ENCODE measurements around the gene AUTS2.

The AUTS2 gene

GRCh38 chr7:70489813-70490212 lies 891.5 kb downstream of the AUTS2 start:
- no peak for DNase-seq
- no peaks in the 10 kb centered on the region for H3K27me3 ChIP-seq (replicated peaks; ENCODE audit: control insufficient read depth, insufficient read depth, low read length, poor library complexity, severe bottlenecking)
- no peaks in the 10 kb centered on the region for H3K36me3 ChIP-seq (ENCODE audit: control insufficient read depth, insufficient read depth, low read length)
- no peak overlapping the region for H3K27ac ChIP-seq (ENCODE audit: insufficient read depth, low read length, poor library complexity, severe bottlenecking)
- H3K4me3 ChIP-seq (ENCODE audit: insufficient read depth, low read depth, low read length, poor library complexity, severe bottlenecking): no peak overlapping the region
- no peaks in the 10 kb centered on the region for H3K9me3 ChIP-seq (ENCODE audit: control insufficient read depth, low read length)
- H3K4me1 ChIP-seq (ENCODE audit: control insufficient read depth, insufficient read depth, low read length, poor library complexity, severe bottlenecking): no peaks in the 10 kb centered on the region

GRCh38 chr7:70492625-70493024 lies 894.4 kb downstream of the AUTS2 start:
- H3K27ac ChIP-seq (ENCODE audit: insufficient read depth, low read length, poor library complexity, severe bottlenecking): no peak overlapping the region

GRCh38 chr7:70494225-70495032 lies 896.2 kb downstream of the AUTS2 start:
- Histone ChIP-seq H3K4me1 (ENCODE audit: control insufficient read depth, insufficient read depth, low read length, poor library complexity, severe bottlenecking) (no peaks in the 10 kb centered on the region), H3K9me3 (ENCODE audit: control insufficient read depth, low read length) (no peaks in the 10 kb centered on the region), H3K27ac (ENCODE audit: insufficient read depth, low read length, poor library complexity, severe bottlenecking) (no peak overlapping the region), H3K36me3 (ENCODE audit: control insufficient read depth, insufficient read depth, low read length) (no peaks in the 10 kb centered on the region), H3K4me3 (ENCODE audit: insufficient read depth, low read depth, low read length, poor library complexity, severe bottlenecking) (no peak overlapping the region), H3K27me3 (replicated peaks; ENCODE audit: control insufficient read depth, insufficient read depth, low read length, poor library complexity, severe bottlenecking) (no peaks in the 10 kb centered on the region)
- no peak for DNase-seq

More at GRCh38 chr7:70492625-70493024, 894.4 kb downstream of the AUTS2 start:
- no peaks in the 10 kb centered on the region for H3K27me3 ChIP-seq (replicated peaks; ENCODE audit: control insufficient read depth, insufficient read depth, low read length, poor library complexity, severe bottlenecking)
- H3K4me1 ChIP-seq (ENCODE audit: control insufficient read depth, insufficient read depth, low read length, poor library complexity, severe bottlenecking): no peaks in the 10 kb centered on the region
- no peaks in the 10 kb centered on the region for H3K9me3 ChIP-seq (ENCODE audit: control insufficient read depth, low read length)
- no peak for DNase-seq
- no peak overlapping the region for H3K4me3 ChIP-seq (ENCODE audit: insufficient read depth, low read depth, low read length, poor library complexity, severe bottlenecking)
- no peaks in the 10 kb centered on the region for H3K36me3 ChIP-seq (ENCODE audit: control insufficient read depth, insufficient read depth, low read length)

DNA sequence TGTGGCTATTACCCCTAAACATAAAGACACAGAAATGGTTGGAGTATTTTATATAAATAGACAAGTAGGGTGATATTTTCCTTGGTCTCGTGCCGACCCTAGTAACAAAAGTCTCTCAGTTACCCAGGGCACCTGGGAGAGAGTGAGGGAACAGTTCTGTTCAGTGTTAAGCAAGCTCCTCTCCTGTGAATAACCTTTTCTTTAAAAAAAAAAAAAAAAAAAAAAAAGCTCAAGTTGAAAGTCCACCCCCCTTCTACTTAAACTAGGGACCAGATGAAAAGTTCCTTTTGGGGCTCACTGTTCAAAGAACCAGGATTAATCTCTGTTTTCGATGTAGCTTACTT lies 896.7 kb downstream of the AUTS2 start:
- no peaks in the 10 kb centered on the region for H3K9me3 ChIP-seq (ENCODE audit: control insufficient read depth, low read length)
- H3K27me3 ChIP-seq (replicated peaks; ENCODE audit: control insufficient read depth, insufficient read depth, low read length, poor library complexity, severe bottlenecking): no peaks in the 10 kb centered on the region
- H3K4me1 ChIP-seq (ENCODE audit: control insufficient read depth, insufficient read depth, low read length, poor library complexity, severe bottlenecking): no peaks in the 10 kb centered on the region
- H3K36me3 ChIP-seq (ENCODE audit: control insufficient read depth, insufficient read depth, low read length): no peaks in the 10 kb centered on the region
- H3K27ac ChIP-seq (ENCODE audit: insufficient read depth, low read length, poor library complexity, severe bottlenecking): no peak overlapping the region
- DNase-seq: no peak
- no peak overlapping the region for H3K4me3 ChIP-seq (ENCODE audit: insufficient read depth, low read depth, low read length, poor library complexity, severe bottlenecking)

DNA sequence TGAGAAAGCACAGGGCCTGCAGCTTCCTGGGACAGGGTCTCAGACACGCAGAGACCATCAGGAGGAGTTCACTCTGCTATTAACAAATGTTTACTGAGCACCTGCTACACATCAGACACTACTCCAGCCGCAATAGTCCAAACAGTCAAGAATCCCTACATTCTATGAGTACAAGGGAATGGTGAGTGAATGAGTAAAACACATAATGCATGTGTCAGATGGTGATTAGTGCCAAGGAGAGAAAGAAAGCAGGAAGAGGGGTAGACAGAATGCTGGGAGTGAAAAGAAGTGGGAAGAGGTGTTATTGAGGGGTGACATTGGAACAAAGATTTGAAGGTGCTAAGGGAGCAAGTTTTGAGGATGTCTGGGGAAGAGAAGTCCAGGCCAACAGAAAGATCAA lies 899.5 kb downstream of the AUTS2 start:
- H3K27me3 ChIP-seq (replicated peaks; ENCODE audit: control insufficient read depth, insufficient read depth, low read length, poor library complexity, severe bottlenecking): no peaks in the 10 kb centered on the region
- no peak overlapping the region for H3K27ac ChIP-seq (ENCODE audit: insufficient read depth, low read length, poor library complexity, severe bottlenecking)
- no peaks in the 10 kb centered on the region for H3K4me1 ChIP-seq (ENCODE audit: control insufficient read depth, insufficient read depth, low read length, poor library complexity, severe bottlenecking)
- no peaks in the 10 kb centered on the region for H3K36me3 ChIP-seq (ENCODE audit: control insufficient read depth, insufficient read depth, low read length)
- no peak for DNase-seq
- H3K4me3 ChIP-seq (ENCODE audit: insufficient read depth, low read depth, low read length, poor library complexity, severe bottlenecking): no peak overlapping the region
- H3K9me3 ChIP-seq (ENCODE audit: control insufficient read depth, low read length): no peaks in the 10 kb centered on the region

- Histone ChIP-seq H3K9me3 (ENCODE audit: control insufficient read depth, low read length) (no peaks in the 10 kb centered on the region), H3K36me3 (ENCODE audit: control insufficient read depth, insufficient read depth, low read length) (no peaks in the 10 kb centered on the region), H3K4me1 (ENCODE audit: control insufficient read depth, insufficient read depth, low read length, poor library complexity, severe bottlenecking) (no peaks in the 10 kb centered on the region), H3K27ac (ENCODE audit: insufficient read depth, low read length, poor library complexity, severe bottlenecking) (no peak overlapping the region), H3K4me3 (ENCODE audit: insufficient read depth, low read depth, low read length, poor library complexity, severe bottlenecking) (no peak overlapping the region), H3K27me3 (replicated peaks; ENCODE audit: control insufficient read depth, insufficient read depth, low read length, poor library complexity, severe bottlenecking) (no peaks in the 10 kb centered on the region)
- DNase-seq: no peak
Observed at GRCh38 chr7:70498232-70498992, 900.1 kb downstream of the AUTS2 start.

DNA sequence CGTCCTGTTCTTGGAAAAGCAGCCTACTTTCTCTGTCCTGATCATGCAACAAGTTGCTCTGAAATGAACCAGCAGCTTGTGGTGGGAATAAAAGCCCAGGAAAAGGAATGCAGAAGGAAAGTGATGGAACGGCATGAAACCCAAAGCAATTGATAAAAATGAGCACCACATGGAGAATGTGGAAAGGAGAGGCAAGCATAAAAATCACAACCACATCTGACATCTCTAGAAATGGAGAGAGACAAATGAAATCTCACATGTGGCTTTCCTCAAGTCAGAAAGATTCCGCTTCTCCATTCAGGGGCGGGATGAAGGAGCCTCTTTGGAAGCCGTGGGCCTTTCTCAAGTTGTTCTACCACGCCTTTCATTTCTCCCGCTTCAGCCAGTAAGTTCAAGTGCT lies 902.0 kb downstream of the AUTS2 start:
- no peaks in the 10 kb centered on the region for H3K36me3 ChIP-seq (ENCODE audit: control insufficient read depth, insufficient read depth, low read length)
- no peaks in the 10 kb centered on the region for H3K27me3 ChIP-seq (replicated peaks; ENCODE audit: control insufficient read depth, insufficient read depth, low read length, poor library complexity, severe bottlenecking)
- H3K27ac ChIP-seq (ENCODE audit: insufficient read depth, low read length, poor library complexity, severe bottlenecking): no peak overlapping the region
- no peak overlapping the region for H3K4me3 ChIP-seq (ENCODE audit: insufficient read depth, low read depth, low read length, poor library complexity, severe bottlenecking)
- H3K9me3 ChIP-seq (ENCODE audit: control insufficient read depth, low read length): no peaks in the 10 kb centered on the region
- no peak for DNase-seq
- H3K4me1 ChIP-seq (ENCODE audit: control insufficient read depth, insufficient read depth, low read length, poor library complexity, severe bottlenecking): no peaks in the 10 kb centered on the region

- Histone ChIP-seq H3K9me3 (ENCODE audit: control insufficient read depth, low read length) (no peaks in the 10 kb centered on the region), H3K27ac (ENCODE audit: insufficient read depth, low read length, poor library complexity, severe bottlenecking) (no peak overlapping the region)
Observed at GRCh38 chr7:70502117-70502863, 904.0 kb downstream of the AUTS2 start.

GRCh38 chr7:70504254-70504653 lies 906.0 kb downstream of the AUTS2 start:
- H3K4me1 ChIP-seq (ENCODE audit: control insufficient read depth, insufficient read depth, low read length, poor library complexity, severe bottlenecking): no peaks in the 10 kb centered on the region
- H3K27me3 ChIP-seq (replicated peaks; ENCODE audit: control insufficient read depth, insufficient read depth, low read length, poor library complexity, severe bottlenecking): no peaks in the 10 kb centered on the region
- H3K4me3 ChIP-seq (ENCODE audit: insufficient read depth, low read depth, low read length, poor library complexity, severe bottlenecking): no peak overlapping the region
- no peak overlapping the region for H3K27ac ChIP-seq (ENCODE audit: insufficient read depth, low read length, poor library complexity, severe bottlenecking)
- H3K9me3 ChIP-seq (ENCODE audit: control insufficient read depth, low read length): no peaks in the 10 kb centered on the region
- DNase-seq: no peak
- no peaks in the 10 kb centered on the region for H3K36me3 ChIP-seq (ENCODE audit: control insufficient read depth, insufficient read depth, low read length)

More at GRCh38 chr7:70502117-70502863, 904.0 kb downstream of the AUTS2 start:
- H3K4me1 ChIP-seq (ENCODE audit: control insufficient read depth, insufficient read depth, low read length, poor library complexity, severe bottlenecking): no peaks in the 10 kb centered on the region
- no peaks in the 10 kb centered on the region for H3K36me3 ChIP-seq (ENCODE audit: control insufficient read depth, insufficient read depth, low read length)
- no peaks in the 10 kb centered on the region for H3K27me3 ChIP-seq (replicated peaks; ENCODE audit: control insufficient read depth, insufficient read depth, low read length, poor library complexity, severe bottlenecking)
- H3K4me3 ChIP-seq (ENCODE audit: insufficient read depth, low read depth, low read length, poor library complexity, severe bottlenecking): no peak overlapping the region
- no peak for DNase-seq

GRCh38 chr7:70505468-70505867 lies 907.2 kb downstream of the AUTS2 start:
- Histone ChIP-seq H3K27me3 (replicated peaks; ENCODE audit: control insufficient read depth, insufficient read depth, low read length, poor library complexity, severe bottlenecking) (no peaks in the 10 kb centered on the region), H3K36me3 (ENCODE audit: control insufficient read depth, insufficient read depth, low read length) (no peaks in the 10 kb centered on the region), H3K4me1 (ENCODE audit: control insufficient read depth, insufficient read depth, low read length, poor library complexity, severe bottlenecking) (no peaks in the 10 kb centered on the region), H3K9me3 (ENCODE audit: control insufficient read depth, low read length) (no peaks in the 10 kb centered on the region), H3K4me3 (ENCODE audit: insufficient read depth, low read depth, low read length, poor library complexity, severe bottlenecking) (no peak overlapping the region), H3K27ac (ENCODE audit: insufficient read depth, low read length, poor library complexity, severe bottlenecking) (no peak overlapping the region)
- DNase-seq: no peak
